ENCODE data around the gene TTN.

DNA sequence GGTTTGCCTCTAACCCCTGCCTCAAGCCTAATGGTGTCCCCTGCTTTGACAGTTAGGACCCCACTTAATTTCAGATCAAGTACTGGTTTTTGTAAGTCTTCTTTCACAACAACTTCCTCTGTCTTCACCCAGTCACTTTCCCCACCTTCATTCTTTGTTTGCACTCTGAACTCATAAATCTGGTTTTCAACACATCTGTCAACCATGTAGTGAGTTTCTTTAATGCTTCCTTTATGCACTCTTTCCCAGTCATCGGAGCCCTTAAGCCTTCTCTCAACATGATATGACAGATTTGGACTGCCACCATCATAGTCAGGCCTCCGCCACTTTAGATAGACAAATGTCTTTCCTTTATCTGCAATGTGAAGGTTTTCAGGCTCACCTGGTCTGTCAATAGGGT is 217.9 kb downstream of the TTN start:
- TF ChIP-seq ZNF274 (IDR thresholded peaks at IDR 0.05; ENCODE audit: low read depth, low read length) (no peak), SUZ12 (IDR thresholded peaks at IDR 0.05; ENCODE audit: extremely low read depth, insufficient read depth, insufficient read length) (no peak)

Data from NT2/D1 (cell line).